Measurements from ENCODE around the gene CDKN2B-AS1. TPM values are rescaled to one million over a fixed set of nuclear protein-coding genes. Genes with fewer than 3 reads are reported as not detected.
"Not testable (repeated sequence)": the region's sequence is repeated elsewhere in the genome, so short reads cannot be mapped to it uniquely, and the experiment has no call there.

The CDKN2B-AS1 gene
- polyA plus RNA-seq (2013, experiment 1 of 4), result not detected
- not detected for polyA plus RNA-seq (2013, experiment 2 of 4)
- not detected for polyA plus RNA-seq (2013, experiment 3 of 4)
- not detected for polyA plus RNA-seq (2013, experiment 4 of 4)

GRCh38 chr9:21994556-21995005 is at the start of gene CDKN2B-AS1:
Gene CDKN2B-AS1 (plus strand): TSS chr9:21994791.
- Histone ChIP-seq H3K36me3 (ENCODE audit: control insufficient read depth, insufficient read depth, low read length) (no peaks in the 10 kb centered on the region), H3K9me3 (ENCODE audit: control insufficient read depth, low read length) (no peaks in the 10 kb centered on the region), H3K4me3 (ENCODE audit: insufficient read depth, low read depth, low read length) (peak within 1 kb of the TSS; percentile 42), H3K4me1 (ENCODE audit: control insufficient read depth, insufficient read depth, low read length) (peaks cover 15% of the 10 kb centered on the region), H3K27ac (ENCODE audit: insufficient read depth, low read depth, low read length, poor library complexity, severe bottlenecking) (no peak within 1 kb of the TSS), H3K27me3 (ENCODE audit: control insufficient read depth, insufficient read depth, low read length, poor library complexity, severe bottlenecking) (peaks cover 96% of the 10 kb centered on the region)
- 0% methylated on average over 40 to 43 of the region's 43 CpGs for WGBS, 2 experiments

- WGBS, 2 experiments, result 92 to 100% methylated on average over 2 of the region's 2 CpGs
- Histone ChIP-seq H3K4me1 (ENCODE audit: control insufficient read depth, insufficient read depth, low read length) (no peaks in the 10 kb centered on the region), H3K27me3 (ENCODE audit: control insufficient read depth, insufficient read depth, low read length, poor library complexity, severe bottlenecking) (no peaks in the 10 kb centered on the region), H3K9me3 (ENCODE audit: control insufficient read depth, low read length) (no peaks in the 10 kb centered on the region), H3K4me3 (ENCODE audit: insufficient read depth, low read depth, low read length) (no peak overlapping the region), H3K36me3 (ENCODE audit: control insufficient read depth, insufficient read depth, low read length) (no peaks in the 10 kb centered on the region), H3K27ac (ENCODE audit: insufficient read depth, low read depth, low read length, poor library complexity, severe bottlenecking) (no peak overlapping the region)
Observed at GRCh38 chr9:21945606-21946005, 49.0 kb upstream of the CDKN2B-AS1 start.

GRCh38 chr9:21958833-21959232 is 35.8 kb upstream of the CDKN2B-AS1 start:
- no peaks in the 10 kb centered on the region for H3K4me1 ChIP-seq (ENCODE audit: control insufficient read depth, insufficient read depth, low read length)
- H3K27ac ChIP-seq (ENCODE audit: insufficient read depth, low read depth, low read length, poor library complexity, severe bottlenecking), result no peak overlapping the region
- H3K36me3 ChIP-seq (ENCODE audit: control insufficient read depth, insufficient read depth, low read length), result no peaks in the 10 kb centered on the region
- WGBS, 2 experiments, result 85 to 86% methylated on average over 2 of the region's 2 CpGs
- peaks cover 15% of the 10 kb centered on the region for H3K27me3 ChIP-seq (ENCODE audit: control insufficient read depth, insufficient read depth, low read length, poor library complexity, severe bottlenecking)
- no peak overlapping the region for H3K4me3 ChIP-seq (ENCODE audit: insufficient read depth, low read depth, low read length)
- H3K9me3 ChIP-seq (ENCODE audit: control insufficient read depth, low read length), result no peaks in the 10 kb centered on the region

- H3K4me3 ChIP-seq (ENCODE audit: insufficient read depth, low read depth, low read length); H3K9me3 ChIP-seq (ENCODE audit: control insufficient read depth, low read length); H3K27ac ChIP-seq (ENCODE audit: insufficient read depth, low read depth, low read length, poor library complexity, severe bottlenecking); H3K36me3 ChIP-seq (ENCODE audit: control insufficient read depth, insufficient read depth, low read length); H3K4me1 ChIP-seq (ENCODE audit: control insufficient read depth, insufficient read depth, low read length): not testable (repeated sequence)
- 92 to 95% methylated on average over 26 to 33 of the region's 33 CpGs for WGBS, 2 experiments
- H3K27me3 ChIP-seq (ENCODE audit: control insufficient read depth, insufficient read depth, low read length, poor library complexity, severe bottlenecking), result peaks cover 19% of the 10 kb centered on the region
Observed at GRCh38 chr9:21959268-21959667, 35.3 kb upstream of the CDKN2B-AS1 start.

GRCh38 chr9:21961569-21961968 is 33.0 kb upstream of the CDKN2B-AS1 start:
- 97 to 100% methylated on average over 1 to 2 of the region's 2 CpGs for WGBS, 2 experiments
- Histone ChIP-seq H3K27me3 (ENCODE audit: control insufficient read depth, insufficient read depth, low read length, poor library complexity, severe bottlenecking) (peaks cover 42% of the 10 kb centered on the region), H3K4me1 (ENCODE audit: control insufficient read depth, insufficient read depth, low read length) (peaks cover 7% of the 10 kb centered on the region), H3K36me3 (ENCODE audit: control insufficient read depth, insufficient read depth, low read length) (no peaks in the 10 kb centered on the region), H3K4me3 (ENCODE audit: insufficient read depth, low read depth, low read length) (no peak overlapping the region), H3K9me3 (ENCODE audit: control insufficient read depth, low read length) (no peaks in the 10 kb centered on the region), H3K27ac (ENCODE audit: insufficient read depth, low read depth, low read length, poor library complexity, severe bottlenecking) (no peak overlapping the region)

- Histone ChIP-seq H3K27ac (ENCODE audit: insufficient read depth, low read depth, low read length, poor library complexity, severe bottlenecking) (no peak overlapping the region), H3K4me1 (ENCODE audit: control insufficient read depth, insufficient read depth, low read length) (peaks cover 12% of the 10 kb centered on the region), H3K27me3 (ENCODE audit: control insufficient read depth, insufficient read depth, low read length, poor library complexity, severe bottlenecking) (peaks cover 76% of the 10 kb centered on the region), H3K9me3 (ENCODE audit: control insufficient read depth, low read length) (no peaks in the 10 kb centered on the region), H3K36me3 (ENCODE audit: control insufficient read depth, insufficient read depth, low read length) (no peaks in the 10 kb centered on the region), H3K4me3 (ENCODE audit: insufficient read depth, low read depth, low read length) (peak overlapping the region; percentile 26)
- 3% methylated on average over 29 of the region's 29 CpGs for WGBS, 2 experiments
Observed at GRCh38 chr9:21964925-21965385, 29.6 kb upstream of the CDKN2B-AS1 start.

- Histone ChIP-seq H3K27ac (ENCODE audit: insufficient read depth, low read depth, low read length, poor library complexity, severe bottlenecking) (no peak overlapping the region), H3K4me1 (ENCODE audit: control insufficient read depth, insufficient read depth, low read length) (peaks cover 12% of the 10 kb centered on the region), H3K36me3 (ENCODE audit: control insufficient read depth, insufficient read depth, low read length) (no peaks in the 10 kb centered on the region), H3K4me3 (ENCODE audit: insufficient read depth, low read depth, low read length) (peak overlapping the region; percentile 26), H3K9me3 (ENCODE audit: control insufficient read depth, low read length) (no peaks in the 10 kb centered on the region), H3K27me3 (ENCODE audit: control insufficient read depth, insufficient read depth, low read length, poor library complexity, severe bottlenecking) (peaks cover 81% of the 10 kb centered on the region)
- 2 to 3% methylated on average over 29 to 30 of the region's 30 CpGs for WGBS, 2 experiments
Observed at GRCh38 chr9:21965401-21965951, 29.1 kb upstream of the CDKN2B-AS1 start.

GRCh38 chr9:21966140-21966851 is 28.3 kb upstream of the CDKN2B-AS1 start:
- Histone ChIP-seq H3K4me1 (ENCODE audit: control insufficient read depth, insufficient read depth, low read length) (peaks cover 12% of the 10 kb centered on the region), H3K36me3 (ENCODE audit: control insufficient read depth, insufficient read depth, low read length) (no peaks in the 10 kb centered on the region), H3K27me3 (ENCODE audit: control insufficient read depth, insufficient read depth, low read length, poor library complexity, severe bottlenecking) (peaks cover 90% of the 10 kb centered on the region), H3K27ac (ENCODE audit: insufficient read depth, low read depth, low read length, poor library complexity, severe bottlenecking) (no peak overlapping the region), H3K9me3 (ENCODE audit: control insufficient read depth, low read length) (no peaks in the 10 kb centered on the region), H3K4me3 (ENCODE audit: insufficient read depth, low read depth, low read length) (no peak overlapping the region)
- 3 to 4% methylated on average over 10 to 12 of the region's 15 CpGs for WGBS, 2 experiments

GRCh38 chr9:21967169-21967568 is 27.4 kb upstream of the CDKN2B-AS1 start:
- WGBS, 2 experiments, result 8 to 9% methylated on average over 19 of the region's 19 CpGs
- H3K4me3 ChIP-seq (ENCODE audit: insufficient read depth, low read depth, low read length), result no peak overlapping the region
- H3K27ac ChIP-seq (ENCODE audit: insufficient read depth, low read depth, low read length, poor library complexity, severe bottlenecking), result no peak overlapping the region
- no peaks in the 10 kb centered on the region for H3K9me3 ChIP-seq (ENCODE audit: control insufficient read depth, low read length)
- peaks cover 98% of the 10 kb centered on the region for H3K27me3 ChIP-seq (ENCODE audit: control insufficient read depth, insufficient read depth, low read length, poor library complexity, severe bottlenecking)
- peaks cover 12% of the 10 kb centered on the region for H3K4me1 ChIP-seq (ENCODE audit: control insufficient read depth, insufficient read depth, low read length)
- H3K36me3 ChIP-seq (ENCODE audit: control insufficient read depth, insufficient read depth, low read length), result no peaks in the 10 kb centered on the region

- Histone ChIP-seq H3K4me1 (ENCODE audit: control insufficient read depth, insufficient read depth, low read length) (peaks cover 12% of the 10 kb centered on the region), H3K36me3 (ENCODE audit: control insufficient read depth, insufficient read depth, low read length) (no peaks in the 10 kb centered on the region), H3K4me3 (ENCODE audit: insufficient read depth, low read depth, low read length) (no peak overlapping the region), H3K9me3 (ENCODE audit: control insufficient read depth, low read length) (no peaks in the 10 kb centered on the region), H3K27me3 (ENCODE audit: control insufficient read depth, insufficient read depth, low read length, poor library complexity, severe bottlenecking) (peaks cover 100% of the 10 kb centered on the region), H3K27ac (ENCODE audit: insufficient read depth, low read depth, low read length, poor library complexity, severe bottlenecking) (no peak overlapping the region)
- 10 to 14% methylated on average over 7 to 9 of the region's 10 CpGs for WGBS, 2 experiments
Observed at GRCh38 chr9:21967702-21968101, 26.9 kb upstream of the CDKN2B-AS1 start.
